Small intestine (tissue), 7 donors: ENCODE results near the gene ESPNL. TPM values are rescaled to one million over a fixed set of nuclear protein-coding genes. Genes with fewer than 3 reads are reported as not detected.
A peak's percentile ranks its signal among the peaks of the same experiment; 100 is the strongest.

ENCODE experiments used
- DNase-seq, 2 donors: peaks; one replicate each; pipeline versions ENCODE4 v3.0.0 to v3.0.0-alpha.2; 2013
- FAIRE-seq: peaks from 2 replicates; lab custom pipeline; 2012; peaks lifted over from hg19 to GRCh38; lab: Jason Lieb, UNC
- H3K27ac ChIP-seq, 3 donors: one replicate each; pipeline ENCODE4 v1.5.1; 2013; ENCODE audit warnings: low read length in 2 of 3, mild to moderate bottlenecking in 2 of 3, control low read depth in 1 of 3, inconsistent platforms in 1 of 3, low read depth in 1 of 3, moderate library complexity in 1 of 3
- H3K27me3 ChIP-seq, 3 donors: one replicate each; pipeline ENCODE4 v1.6.1; 2013; ENCODE audit warnings: low read length in 3 of 3, inconsistent platforms in 1 of 3; ENCODE audit not compliant: control insufficient read depth in 3 of 3, insufficient read depth in 3 of 3
- H3K36me3 ChIP-seq, 3 donors: one replicate each; pipeline ENCODE4 v1.6.1; 2013; ENCODE audit warnings: low read length in 3 of 3, inconsistent platforms in 1 of 3, low read depth in 1 of 3, mild to moderate bottlenecking in 1 of 3, moderate library complexity in 1 of 3; ENCODE audit not compliant: control insufficient read depth in 3 of 3, insufficient read depth in 2 of 3
- H3K4me1 ChIP-seq, 3 donors: one replicate each; pipeline ENCODE4 v1.6.1; 2013; ENCODE audit warnings: low read length in 2 of 3, inconsistent platforms in 1 of 3, low read depth in 1 of 3, mild to moderate bottlenecking in 1 of 3, moderate library complexity in 1 of 3; ENCODE audit not compliant: control insufficient read depth in 3 of 3, insufficient read depth in 2 of 3
- H3K4me3 ChIP-seq, 3 donors: one replicate each; pipeline ENCODE4 v1.5.1; 2013; ENCODE audit warnings: low read length in 3 of 3, control low read depth in 1 of 3, inconsistent platforms in 1 of 3, low read depth in 1 of 3, mild to moderate bottlenecking in 1 of 3, moderate library complexity in 1 of 3
- H3K9me3 ChIP-seq, 2 donors: one replicate each; pipeline ENCODE4 v1.6.1; 2013; ENCODE audit warnings: low read depth in 1 of 2, low read length in 1 of 2; ENCODE audit not compliant: control insufficient read depth in 2 of 2, insufficient read depth in 1 of 2
- WGBS, 3 donors: extraction: QIAGEN DNeasy Blood & Tissue Kit; methylation state at CpG; one replicate each; pipeline ENCODE4 v1.1.7; 2013; 5-methylcytosine and 5-hydroxymethylcytosine counted together
- polyA plus RNA-seq, 4 donors: library from polyadenylated mRNA; stranded (reverse) in 3 of 4; unstranded in 1 of 4; fragments of 200-250 nt in 3 of 4; fragments of 120-200 nt in 1 of 4; gene quantifications; one replicate each; pipeline versions ENCODE4 v1.2.1 to v1.2.3, GENCODE V29; 2013
- donor health status: healthy with polysubstance abuse.
- donor health status: control.
- donor health status: control.
- donor health status: Bipolar disorder and iron deficiency.
- donor health status: healthy.

The ESPNL gene
- polyA plus RNA-seq, 4 donors: 0.54 to 1.4 (median 0.64) TPM; not detected in 1

DNA sequence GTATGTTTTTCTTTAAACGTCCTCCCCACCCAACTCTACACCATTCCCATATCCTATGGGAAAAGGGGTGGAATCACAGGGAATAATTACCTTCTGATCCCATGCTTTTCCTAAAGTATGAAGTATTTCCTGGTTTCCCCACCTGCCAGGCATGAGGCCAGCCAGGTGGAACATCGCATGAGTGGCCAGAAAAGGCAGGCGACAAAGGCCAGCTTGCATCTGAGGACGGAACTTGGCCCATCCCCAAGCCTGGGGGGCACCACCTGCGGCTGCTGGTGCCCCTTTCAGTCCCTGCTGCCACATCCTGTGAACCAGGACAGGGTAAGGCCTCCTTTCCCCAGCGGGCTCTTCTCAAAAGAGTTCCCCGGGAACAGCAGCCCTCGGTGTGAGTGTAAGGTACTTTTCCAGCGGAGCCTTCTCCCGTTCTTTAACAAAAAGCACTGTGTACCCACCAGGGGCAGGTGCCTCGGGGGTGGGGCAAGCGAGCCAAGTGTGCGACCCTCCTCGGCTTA, 57.4 kb downstream of the ESPNL start:
- FAIRE-seq (no peak), DNase-seq (no peak)
- Histone ChIP-seq H3K27ac (no peak overlapping the region), H3K4me1 (peaks cover 0 to 3% (median 0%) of the 10 kb centered on the region in 3 donors), H3K9me3 (no peaks in the 10 kb centered on the region), H3K36me3 (no peaks in the 10 kb centered on the region), H3K4me3 (no peak overlapping the region), H3K27me3 (peaks cover 0 to 39% (median 3%) of the 10 kb centered on the region in 3 donors)
- WGBS, 3 donors: 42 to 70% (median 53%) methylated on average over 14 of the region's 14 CpGs

DNA sequence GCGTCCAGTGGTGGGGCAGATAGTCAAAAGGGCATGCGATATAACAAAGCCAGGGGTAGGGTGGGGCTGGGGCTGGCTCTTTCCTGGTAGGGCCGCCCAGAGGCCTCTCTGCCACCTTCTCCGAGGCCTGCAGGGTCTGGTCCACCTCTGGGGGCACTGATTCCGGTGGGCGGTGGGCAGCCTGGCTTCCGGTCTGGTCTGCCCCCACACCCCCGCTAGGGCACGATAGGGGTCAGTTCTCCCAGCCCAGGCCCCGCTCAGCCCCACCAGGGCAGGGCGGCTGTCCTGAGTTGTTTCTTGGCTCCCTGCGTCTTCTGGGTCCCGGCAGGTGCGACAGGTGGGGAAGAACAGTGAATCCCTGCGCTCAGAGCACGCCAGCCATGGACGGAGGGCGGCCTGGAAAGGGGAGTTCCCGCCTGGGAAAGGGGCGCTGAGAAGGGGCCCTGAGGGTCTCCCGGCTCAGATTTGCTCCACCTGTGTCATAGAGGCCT, 57.9 kb downstream of the ESPNL start:
- Histone ChIP-seq H3K36me3 (no peaks in the 10 kb centered on the region), H3K4me3 (no peak overlapping the region), H3K9me3 (no peaks in the 10 kb centered on the region), H3K27me3 (peaks cover 1 to 44% (median 3%) of the 10 kb centered on the region in 3 donors), H3K27ac (no peak overlapping the region), H3K4me1 (peaks cover 0 to 3% (median 0%) of the 10 kb centered on the region in 3 donors)
- no peak for FAIRE-seq
- no peak for DNase-seq
- 20 to 68% (median 35%) methylated on average over 21 of the region's 21 CpGs for WGBS, 3 donors

DNA sequence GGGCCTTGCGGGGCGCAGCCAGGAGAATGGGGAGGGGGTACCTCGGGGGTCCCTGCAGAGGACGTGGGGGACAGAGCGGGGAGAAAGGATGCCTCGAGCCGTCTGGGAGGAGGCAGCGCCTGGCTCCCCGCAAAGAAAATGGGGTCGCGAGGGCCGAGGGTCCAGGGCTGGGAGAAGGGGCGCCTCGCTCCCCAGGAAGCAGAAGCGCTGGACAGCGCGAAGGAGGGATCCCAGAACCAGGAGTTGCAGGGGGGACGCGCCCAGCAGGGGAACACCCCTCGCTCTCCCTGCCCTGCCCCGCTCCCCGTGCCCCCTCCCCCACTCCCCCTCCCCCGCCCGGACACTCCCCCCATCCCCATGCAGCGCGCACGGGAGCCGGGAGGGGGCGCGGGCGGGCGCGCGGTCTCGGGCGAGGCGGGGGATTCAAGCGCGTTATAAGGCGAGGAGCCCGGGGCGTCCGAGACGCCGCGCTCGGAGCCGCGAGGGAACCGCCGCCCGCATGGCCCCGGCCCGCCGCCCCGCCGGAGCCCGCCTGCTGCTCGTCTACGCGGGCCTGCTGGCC, 58.5 kb downstream of the ESPNL start, which contains the start of gene ERFE:
ERFE (plus strand) TSS at position 462 of the 562 bp plus-strand sequence; CDS start at position 500, 38 bp downstream.
- peaks cover 0 to 3% (median 0%) of the 10 kb centered on the region in 3 donors for H3K4me1 ChIP-seq
- H3K9me3 ChIP-seq: no peaks in the 10 kb centered on the region
- peaks cover 2 to 48% (median 7%) of the 10 kb centered on the region in 3 donors for H3K27me3 ChIP-seq
- 9 to 24% (median 17%) methylated on average over 18 to 53 of the region's 61 CpGs for WGBS, 3 donors
- DNase-seq (peak in 1 of 2 donors; percentile 67), FAIRE-seq (no peak)
- peak within 1 kb of the TSS in 1 of 3 donors; percentile 56 for H3K4me3 ChIP-seq
- no peaks in the 10 kb centered on the region for H3K36me3 ChIP-seq
- no peak within 1 kb of the TSS for H3K27ac ChIP-seq

DNA sequence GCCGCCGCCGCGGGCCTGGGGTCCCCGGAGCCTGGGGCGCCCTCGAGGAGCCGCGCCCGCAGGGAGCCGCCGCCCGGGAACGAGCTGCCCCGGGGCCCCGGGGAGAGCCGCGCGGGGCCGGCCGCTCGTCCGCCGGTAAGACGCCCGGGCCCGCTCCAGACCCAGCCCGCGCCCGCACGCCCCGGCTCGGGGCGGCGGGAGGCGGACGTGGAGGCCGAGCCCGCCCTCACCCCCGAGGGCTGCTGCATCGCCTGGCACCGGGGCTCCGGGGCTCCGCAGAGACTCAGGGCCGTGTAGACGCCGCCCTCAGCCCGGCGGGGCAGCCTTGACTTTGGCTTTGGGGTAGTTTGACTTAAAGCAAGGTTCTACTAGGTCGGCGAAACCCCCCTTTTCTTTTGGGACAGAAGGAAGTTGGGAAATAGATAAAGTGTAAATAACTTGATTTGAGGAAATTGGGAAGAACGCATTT, 59.0 kb downstream of the ESPNL start:
- Histone ChIP-seq H3K27me3 (peaks cover 2 to 48% (median 10%) of the 10 kb centered on the region in 3 donors), H3K36me3 (no peaks in the 10 kb centered on the region), H3K9me3 (no peaks in the 10 kb centered on the region), H3K27ac (no peak overlapping the region), H3K4me1 (peaks cover 0 to 3% (median 0%) of the 10 kb centered on the region in 3 donors), H3K4me3 (peak overlapping the region in 1 of 3 donors; percentile 56)
- FAIRE-seq: no peak
- DNase-seq: no peak
- 1 to 4% (median 2%) methylated on average over 19 to 52 of the region's 52 CpGs for whole genome bisulfite sequencing, 3 donors

DNA sequence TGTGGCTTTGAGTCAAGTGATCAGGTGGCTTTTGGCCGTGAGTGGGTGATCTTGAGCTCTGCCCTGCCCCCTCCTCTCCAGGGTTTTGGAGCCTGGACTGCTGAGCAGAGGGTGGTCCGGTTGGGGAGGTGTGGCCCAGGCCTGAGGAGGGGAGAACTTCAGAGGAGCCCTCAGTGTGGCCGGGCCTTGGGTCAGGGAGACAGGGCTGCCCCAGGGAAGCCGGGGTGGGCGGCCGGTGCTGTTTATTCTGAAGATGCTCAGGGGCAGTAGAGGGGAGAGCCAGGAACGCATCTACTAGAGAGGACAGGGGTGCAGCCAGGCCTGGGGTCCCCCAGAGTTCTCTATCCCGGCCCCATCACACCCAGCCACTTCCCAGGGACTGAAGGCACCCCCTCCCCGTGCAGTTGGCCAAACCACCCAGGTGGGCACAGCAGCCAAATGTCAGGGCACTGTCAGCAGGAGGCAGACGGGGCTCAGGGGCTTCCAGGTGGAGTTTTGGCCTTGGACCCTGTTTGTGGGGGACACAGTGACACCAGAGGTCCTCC, 59.6 kb downstream of the ESPNL start:
- H3K27ac ChIP-seq: no peak overlapping the region
- H3K9me3 ChIP-seq: no peaks in the 10 kb centered on the region
- 28 to 52% (median 42%) methylated on average over 10 of the region's 10 CpGs for WGBS, 3 donors
- H3K4me1 ChIP-seq: peaks cover 0 to 3% (median 0%) of the 10 kb centered on the region in 3 donors
- H3K36me3 ChIP-seq: no peaks in the 10 kb centered on the region
- H3K4me3 ChIP-seq: no peak overlapping the region
- FAIRE-seq (no peak), DNase-seq (no peak)
- peaks cover 2 to 50% (median 10%) of the 10 kb centered on the region in 3 donors for H3K27me3 ChIP-seq

DNA sequence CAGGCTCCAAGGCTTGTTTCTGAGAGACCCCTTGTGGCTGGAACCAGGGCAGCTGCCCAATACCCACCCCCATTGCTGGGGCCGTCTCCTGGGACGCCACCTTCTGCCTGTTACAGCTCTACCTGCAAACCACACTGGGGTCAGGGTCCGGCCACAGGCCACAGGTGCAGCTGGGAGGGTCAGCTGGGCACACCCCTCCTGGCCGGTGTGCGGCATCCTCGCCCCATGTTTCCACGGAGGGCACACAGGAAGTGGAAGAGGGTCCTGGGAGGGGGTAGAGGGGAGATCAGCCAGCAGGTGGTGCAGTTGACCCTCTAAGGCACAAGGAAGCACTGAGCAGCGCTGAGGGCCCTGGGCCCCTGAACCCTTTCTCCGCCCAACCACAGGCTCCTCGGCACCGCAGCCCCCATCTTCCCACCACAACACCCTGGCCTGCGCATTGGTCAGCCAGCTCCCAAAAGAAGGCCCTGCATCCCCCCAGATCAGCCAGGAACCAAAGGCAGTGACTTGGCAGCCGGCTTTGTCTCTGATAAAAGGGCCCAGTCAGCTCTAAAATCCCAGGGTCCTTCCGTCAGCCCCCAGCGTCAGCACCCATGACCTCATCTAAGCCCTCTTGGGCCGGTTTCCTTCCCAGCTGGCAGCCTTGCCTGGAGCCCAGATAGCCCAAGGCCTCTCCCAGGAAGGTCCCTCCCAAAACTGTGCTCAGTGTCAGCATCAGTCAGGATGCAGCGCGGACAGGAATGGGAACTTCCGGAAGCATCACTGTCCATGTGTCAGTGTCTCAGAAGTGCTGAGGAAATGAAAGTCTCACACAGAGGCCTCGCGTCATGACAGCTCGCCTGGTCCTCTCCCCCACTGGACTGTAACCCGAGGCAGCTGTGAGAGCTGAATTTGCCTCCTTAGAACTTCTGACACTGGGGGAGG, 60.3 kb downstream of the ESPNL start:
- Histone ChIP-seq H3K27me3 (peaks cover 2 to 50% (median 10%) of the 10 kb centered on the region in 3 donors), H3K36me3 (peaks cover 0 to 4% (median 0%) of the 10 kb centered on the region in 3 donors), H3K9me3 (no peaks in the 10 kb centered on the region), H3K27ac (no peak overlapping the region), H3K4me3 (no peak overlapping the region), H3K4me1 (peaks cover 0 to 3% (median 0%) of the 10 kb centered on the region in 3 donors)
- no peak for FAIRE-seq
- WGBS, 3 donors: 52 to 60% (median 57%) methylated on average over 23 of the region's 23 CpGs
- no peak for DNase-seq

DNA sequence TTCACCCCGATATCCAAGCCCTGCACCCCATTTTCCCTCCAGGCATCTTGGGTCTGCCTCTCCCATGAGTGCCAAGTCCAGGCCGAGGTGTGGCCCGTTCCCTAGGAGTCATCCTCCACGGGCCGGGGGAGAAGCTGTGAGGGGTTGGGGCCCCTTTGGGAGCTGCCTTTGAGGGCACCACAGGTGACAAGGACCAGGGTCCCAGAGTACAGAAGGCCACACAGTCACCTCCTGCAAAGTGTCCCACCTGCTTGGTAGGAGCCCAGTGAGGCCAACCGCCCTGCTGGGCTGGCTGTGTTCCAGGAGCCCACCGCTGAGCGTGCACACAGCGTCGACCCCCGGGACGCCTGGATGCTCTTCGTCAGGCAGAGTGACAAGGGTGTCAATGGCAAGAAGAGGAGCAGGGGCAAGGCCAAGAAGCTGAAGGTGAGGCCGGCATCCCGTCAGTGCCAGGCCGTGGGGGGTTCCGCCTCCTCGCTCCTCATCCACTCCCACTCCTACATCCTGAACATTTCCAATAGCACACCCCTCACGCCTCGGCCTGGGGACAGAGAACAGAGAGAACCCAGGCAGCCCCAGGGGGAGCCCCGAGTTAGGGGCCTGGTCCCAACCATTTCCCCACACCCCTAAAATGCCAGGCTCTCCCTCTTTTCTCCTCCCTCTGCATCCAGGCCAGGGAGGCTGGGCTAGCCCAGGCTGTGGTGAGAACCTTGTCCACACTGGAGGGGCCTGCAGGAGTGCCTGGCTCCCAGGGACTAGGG, 61.3 kb downstream of the ESPNL start:
- Histone ChIP-seq H3K9me3 (no peaks in the 10 kb centered on the region), H3K27me3 (peaks cover 2 to 50% (median 10%) of the 10 kb centered on the region in 3 donors), H3K36me3 (peaks cover 0 to 7% (median 0%) of the 10 kb centered on the region in 3 donors), H3K4me3 (no peak overlapping the region), H3K27ac (no peak overlapping the region), H3K4me1 (peaks cover 0 to 3% (median 0%) of the 10 kb centered on the region in 3 donors)
- 78 to 88% (median 82%) methylated on average over 21 of the region's 21 CpGs for WGBS, 3 donors
- FAIRE-seq (no peak), DNase-seq (no peak)
